K562 treated with DMSO at 1 percent for 24 hours (cell line): ENCODE data around the gene LARP4B. TPM values are rescaled to one million over a fixed set of nuclear protein-coding genes. Genes with fewer than 3 reads are reported as not detected.

Source experiments
- total RNA-seq: library from RNA; unstranded; fragments of 300-600 nt; gene quantifications from 2 replicates; pipeline ENCODE4 v1.2.3, GENCODE V29; 2022; ENCODE audit warnings: low read depth; ENCODE audit not compliant: insufficient read depth

The LARP4B gene
- 20.7 and 24.4 TPM in 2 replicates for total RNA-seq

DNA sequence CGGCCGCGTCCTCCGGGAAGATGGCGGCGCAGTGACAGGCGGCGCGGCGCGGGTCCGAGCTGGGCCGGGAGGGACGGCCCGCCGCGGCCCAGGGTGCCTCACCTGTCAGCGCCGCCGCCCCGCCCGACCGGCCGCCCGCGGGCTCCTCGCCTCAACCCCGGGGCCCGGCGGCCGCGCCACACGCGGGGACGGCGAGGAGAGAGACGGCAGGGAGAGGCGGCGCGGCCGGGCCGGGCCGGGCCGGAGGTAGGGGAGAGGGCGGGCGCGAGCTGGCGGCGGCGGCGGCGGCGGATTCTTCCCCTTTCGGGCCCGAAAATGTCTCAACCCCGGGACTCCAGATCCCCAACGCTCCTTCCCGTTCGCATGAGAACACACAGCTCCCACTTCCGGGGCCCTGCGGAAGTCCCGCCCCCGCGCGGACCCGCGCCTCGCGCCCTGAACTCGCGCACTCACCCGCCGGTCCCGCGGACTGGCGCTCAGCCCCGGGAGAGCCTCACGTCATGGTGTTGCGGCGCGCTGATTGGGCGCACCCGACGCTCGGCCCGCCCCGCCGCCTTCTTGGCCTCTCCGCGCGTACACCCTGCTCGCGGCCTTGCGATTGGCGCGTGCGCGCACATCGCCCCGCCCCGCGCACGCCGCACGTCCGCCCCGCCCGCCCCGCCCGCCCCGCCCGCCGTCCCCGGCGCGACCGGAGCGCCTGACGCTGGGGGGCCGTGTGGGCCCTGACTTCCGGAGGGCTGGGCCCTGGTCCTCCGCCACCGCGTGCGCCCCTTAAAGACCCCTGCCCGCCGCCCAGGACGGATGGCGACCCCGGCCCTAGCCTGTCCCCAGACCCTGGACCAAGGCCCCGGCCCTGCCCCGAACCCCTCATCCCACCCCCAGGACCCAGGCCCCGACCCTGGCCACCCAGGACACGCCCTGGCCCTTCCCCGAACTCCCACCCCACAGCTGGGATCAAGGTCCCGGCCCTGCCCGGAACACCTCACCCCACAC, at the start of gene LARP4B:
TSS of gene LARP4B (minus strand) at position 380 of the 993 bp plus-strand sequence. CDS start 45,984 bp downstream, outside the sequence.

Other genes with a start within 250 kb of the LARP4B start
- not detected in 2 replicates for gene DIP2C, start 242.0 kb downstream of the LARP4B start, total RNA-seq
- 14.5 and 14.6 TPM in 2 replicates for gene GTPBP4, start 56.7 kb upstream of the LARP4B start, total RNA-seq
- not detected in 2 replicates for gene IDI2, start 94.2 kb upstream of the LARP4B start, total RNA-seq
- 46.1 and 57.6 TPM in 2 replicates for gene IDI1, start 117.4 kb upstream of the LARP4B start, total RNA-seq
- gene WDR37, start 124.7 kb upstream of the LARP4B start, total RNA-seq: 9.2 and 10.4 TPM in 2 replicates